Measurements from ENCODE around the gene SPSB4. TPM values are rescaled to one million over a fixed set of nuclear protein-coding genes. Genes with fewer than 3 reads are reported as not detected.
A peak's percentile ranks its signal among the peaks of the same experiment; 100 is the strongest.

Gene SPSB4
- total and polyA plus RNA-seq, 5 donors from 2014 or later: not detected

- no peaks in the 10 kb centered on the region for H3K36me3 ChIP-seq (ENCODE audit: control insufficient read depth, insufficient read depth, low read length)
- no peak overlapping the region for H3K4me3 ChIP-seq (ENCODE audit: low read depth, low read length)
- no peak overlapping the region for H3K4me3 Mint-ChIP-seq
- peaks cover 0 to 1% (median 0%) of the 10 kb centered on the region in 7 donors for H3K9me3 Mint-ChIP-seq
- H3K27me3 ChIP-seq (ENCODE audit: control insufficient read depth, insufficient read depth, low read length): no peaks in the 10 kb centered on the region
- no peaks in the 10 kb centered on the region for H3K9me3 ChIP-seq (ENCODE audit: control insufficient read depth in 2 of 2, low read length in 2 of 2)
- no peak overlapping the region for H3K27ac Mint-ChIP-seq
- no peaks in the 10 kb centered on the region for H3K4me1 ChIP-seq (ENCODE audit: control insufficient read depth, insufficient read depth, low read length, poor library complexity, severe bottlenecking)
- ATAC-seq (ENCODE audit: low read depth in 2 of 2) (no peak), DNase-seq (no peak)
- no peak overlapping the region for H3K27ac ChIP-seq (ENCODE audit: insufficient read depth, low read length, poor library complexity, severe bottlenecking)
- H3K36me3 Mint-ChIP-seq: no peaks in the 10 kb centered on the region
- no peaks in the 10 kb centered on the region for H3K4me1 Mint-ChIP-seq
- H3K27me3 Mint-ChIP-seq: no peaks in the 10 kb centered on the region
Observed at GRCh38 chr3:141087076-141087777, 36.1 kb downstream of the SPSB4 start.

DNA sequence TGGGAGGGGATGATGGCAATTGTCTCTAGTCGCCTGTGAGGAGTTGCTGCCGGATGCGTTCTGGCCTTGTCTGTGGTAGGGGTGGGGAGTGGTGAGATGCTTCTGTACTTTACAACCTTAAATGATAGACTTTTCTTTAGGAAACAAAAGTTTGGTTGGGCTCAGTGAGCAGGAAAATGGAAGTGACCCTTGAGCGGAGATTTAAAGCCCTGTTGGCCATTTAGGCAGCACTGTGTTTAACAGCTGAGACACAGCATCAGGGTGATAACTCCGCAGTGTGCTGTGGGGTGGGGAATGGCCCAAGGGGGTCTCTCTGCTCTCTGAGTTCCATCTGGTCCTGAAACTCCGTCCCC lies 36.6 kb downstream of the SPSB4 start:
- H3K27ac ChIP-seq (ENCODE audit: insufficient read depth, low read length, poor library complexity, severe bottlenecking): no peak overlapping the region
- H3K4me1 ChIP-seq (ENCODE audit: control insufficient read depth, insufficient read depth, low read length, poor library complexity, severe bottlenecking): no peaks in the 10 kb centered on the region
- Mint-ChIP-seq H3K27ac (no peak overlapping the region), H3K9me3 (peaks cover 0 to 1% (median 0%) of the 10 kb centered on the region in 7 donors), H3K27me3 (no peaks in the 10 kb centered on the region), H3K4me1 (no peaks in the 10 kb centered on the region), H3K4me3 (no peak overlapping the region), H3K36me3 (no peaks in the 10 kb centered on the region)
- H3K4me3 ChIP-seq (ENCODE audit: low read depth, low read length): no peak overlapping the region
- H3K9me3 ChIP-seq (ENCODE audit: control insufficient read depth in 2 of 2, low read length in 2 of 2): no peaks in the 10 kb centered on the region
- DNase-seq (no peak), ATAC-seq (ENCODE audit: low read depth in 2 of 2) (no peak)
- no peaks in the 10 kb centered on the region for H3K27me3 ChIP-seq (ENCODE audit: control insufficient read depth, insufficient read depth, low read length)
- H3K36me3 ChIP-seq (ENCODE audit: control insufficient read depth, insufficient read depth, low read length): no peaks in the 10 kb centered on the region

GRCh38 chr3:141089339-141090152 lies 38.4 kb downstream of the SPSB4 start:
- H3K4me3 ChIP-seq (ENCODE audit: low read depth, low read length): no peak overlapping the region
- H3K36me3 ChIP-seq (ENCODE audit: control insufficient read depth, insufficient read depth, low read length): no peaks in the 10 kb centered on the region
- ATAC-seq (ENCODE audit: low read depth in 2 of 2) (no peak), DNase-seq (no peak)
- Mint-ChIP-seq H3K4me3 (no peak overlapping the region), H3K4me1 (no peaks in the 10 kb centered on the region), H3K36me3 (no peaks in the 10 kb centered on the region), H3K9me3 (peaks cover 0 to under 1% (median 0%) of the 10 kb centered on the region in 7 donors), H3K27me3 (no peaks in the 10 kb centered on the region), H3K27ac (no peak overlapping the region)
- no peak overlapping the region for H3K27ac ChIP-seq (ENCODE audit: insufficient read depth, low read length, poor library complexity, severe bottlenecking)
- H3K4me1 ChIP-seq (ENCODE audit: control insufficient read depth, insufficient read depth, low read length, poor library complexity, severe bottlenecking): no peaks in the 10 kb centered on the region
- H3K9me3 ChIP-seq (ENCODE audit: control insufficient read depth in 2 of 2, low read length in 2 of 2): no peaks in the 10 kb centered on the region
- H3K27me3 ChIP-seq (ENCODE audit: control insufficient read depth, insufficient read depth, low read length): no peaks in the 10 kb centered on the region

DNA sequence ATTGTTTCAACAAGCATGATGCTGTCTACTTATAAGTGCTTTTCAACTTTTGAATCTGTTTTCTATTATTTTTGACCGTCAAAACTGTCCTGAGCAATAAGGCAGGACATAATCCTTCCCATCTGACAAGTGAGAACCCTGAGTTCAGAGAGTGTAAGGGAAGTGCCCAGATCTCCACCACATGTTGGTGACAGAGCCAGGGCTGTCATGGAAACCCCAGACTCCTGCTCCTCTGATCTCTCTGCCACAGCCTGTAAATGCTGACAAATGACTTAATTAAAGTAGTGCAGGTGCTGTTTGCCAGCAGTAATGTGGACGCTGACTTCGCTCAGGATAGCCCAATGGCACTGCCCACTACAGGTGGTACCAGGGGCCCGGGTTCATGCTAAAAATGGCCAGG lies 40.3 kb downstream of the SPSB4 start:
- Histone ChIP-seq H3K4me1 (ENCODE audit: control insufficient read depth, insufficient read depth, low read length, poor library complexity, severe bottlenecking) (no peaks in the 10 kb centered on the region), H3K4me3 (ENCODE audit: low read depth, low read length) (no peak overlapping the region), H3K27me3 (ENCODE audit: control insufficient read depth, insufficient read depth, low read length) (no peaks in the 10 kb centered on the region), H3K27ac (ENCODE audit: insufficient read depth, low read length, poor library complexity, severe bottlenecking) (no peak overlapping the region), H3K36me3 (ENCODE audit: control insufficient read depth, insufficient read depth, low read length) (no peaks in the 10 kb centered on the region), H3K9me3 (ENCODE audit: control insufficient read depth in 2 of 2, low read length in 2 of 2) (no peaks in the 10 kb centered on the region)
- Mint-ChIP-seq H3K27ac (no peak overlapping the region), H3K27me3 (peaks cover 4% of the 10 kb centered on the region), H3K36me3 (no peaks in the 10 kb centered on the region), H3K4me1 (no peaks in the 10 kb centered on the region), H3K4me3 (no peak overlapping the region), H3K9me3 (peaks cover 0 to 2% (median 0%) of the 10 kb centered on the region in 7 donors)
- ATAC-seq (ENCODE audit: low read depth in 2 of 2) (no peak), DNase-seq (no peak)

GRCh38 chr3:141092663-141093062 lies 41.5 kb downstream of the SPSB4 start:
- Histone ChIP-seq H3K4me3 (ENCODE audit: low read depth, low read length) (no peak overlapping the region), H3K36me3 (ENCODE audit: control insufficient read depth, insufficient read depth, low read length) (no peaks in the 10 kb centered on the region), H3K4me1 (ENCODE audit: control insufficient read depth, insufficient read depth, low read length, poor library complexity, severe bottlenecking) (no peaks in the 10 kb centered on the region), H3K27me3 (ENCODE audit: control insufficient read depth, insufficient read depth, low read length) (no peaks in the 10 kb centered on the region), H3K9me3 (ENCODE audit: control insufficient read depth in 2 of 2, low read length in 2 of 2) (no peaks in the 10 kb centered on the region), H3K27ac (ENCODE audit: insufficient read depth, low read length, poor library complexity, severe bottlenecking) (no peak overlapping the region)
- H3K27me3 Mint-ChIP-seq: peaks cover 4% of the 10 kb centered on the region
- ATAC-seq (ENCODE audit: low read depth in 2 of 2) (peak in 1 of 2 donors; percentile 13), DNase-seq (no peak)
- no peaks in the 10 kb centered on the region for H3K36me3 Mint-ChIP-seq
- no peaks in the 10 kb centered on the region for H3K4me1 Mint-ChIP-seq
- H3K4me3 Mint-ChIP-seq: no peak overlapping the region
- H3K27ac Mint-ChIP-seq: no peak overlapping the region
- peaks cover 0 to 2% (median 0%) of the 10 kb centered on the region in 7 donors for H3K9me3 Mint-ChIP-seq

DNA sequence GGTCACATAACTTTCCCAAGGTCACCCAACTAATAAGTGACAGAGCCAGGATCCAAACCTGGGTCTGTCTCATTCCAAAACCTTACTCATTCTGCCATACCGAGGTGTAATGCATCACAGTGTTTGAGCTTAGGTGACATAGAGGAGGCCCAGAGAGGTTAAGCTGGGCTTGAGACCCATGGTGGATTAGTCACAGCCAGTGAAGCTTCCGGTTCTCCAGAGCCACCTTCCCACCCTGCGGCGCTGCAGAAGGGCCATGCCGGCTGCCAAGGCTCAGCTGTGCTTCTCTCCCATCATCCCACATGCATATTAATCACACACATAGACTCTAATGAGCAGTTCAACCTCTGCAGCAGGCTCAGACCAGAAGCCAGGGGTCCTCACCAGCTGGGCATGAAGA lies 42.2 kb downstream of the SPSB4 start:
- no peak for DNase-seq
- ATAC-seq (ENCODE audit: low read depth in 2 of 2): no peak
- Histone ChIP-seq H3K4me3 (ENCODE audit: low read depth, low read length) (no peak overlapping the region), H3K4me1 (ENCODE audit: control insufficient read depth, insufficient read depth, low read length, poor library complexity, severe bottlenecking) (no peaks in the 10 kb centered on the region), H3K27me3 (ENCODE audit: control insufficient read depth, insufficient read depth, low read length) (no peaks in the 10 kb centered on the region), H3K36me3 (ENCODE audit: control insufficient read depth, insufficient read depth, low read length) (no peaks in the 10 kb centered on the region), H3K9me3 (ENCODE audit: control insufficient read depth in 2 of 2, low read length in 2 of 2) (no peaks in the 10 kb centered on the region), H3K27ac (ENCODE audit: insufficient read depth, low read length, poor library complexity, severe bottlenecking) (no peak overlapping the region)
- H3K27me3 Mint-ChIP-seq: peaks cover 4% of the 10 kb centered on the region
- H3K9me3 Mint-ChIP-seq: peaks cover 0 to 2% (median 0%) of the 10 kb centered on the region in 7 donors
- H3K4me1 Mint-ChIP-seq: no peaks in the 10 kb centered on the region
- no peak overlapping the region for H3K4me3 Mint-ChIP-seq
- H3K27ac Mint-ChIP-seq: no peak overlapping the region
- H3K36me3 Mint-ChIP-seq: no peaks in the 10 kb centered on the region

GRCh38 chr3:141093971-141094684 lies 43.0 kb downstream of the SPSB4 start:
- Histone ChIP-seq H3K36me3 (ENCODE audit: control insufficient read depth, insufficient read depth, low read length) (no peaks in the 10 kb centered on the region), H3K27me3 (ENCODE audit: control insufficient read depth, insufficient read depth, low read length) (no peaks in the 10 kb centered on the region), H3K27ac (ENCODE audit: insufficient read depth, low read length, poor library complexity, severe bottlenecking) (no peak overlapping the region), H3K9me3 (ENCODE audit: control insufficient read depth in 2 of 2, low read length in 2 of 2) (no peaks in the 10 kb centered on the region), H3K4me3 (ENCODE audit: low read depth, low read length) (no peak overlapping the region), H3K4me1 (ENCODE audit: control insufficient read depth, insufficient read depth, low read length, poor library complexity, severe bottlenecking) (no peaks in the 10 kb centered on the region)
- Mint-ChIP-seq H3K4me1 (no peaks in the 10 kb centered on the region), H3K9me3 (peaks cover 0 to 3% (median 0%) of the 10 kb centered on the region in 7 donors), H3K4me3 (no peak overlapping the region), H3K27ac (no peak overlapping the region), H3K36me3 (no peaks in the 10 kb centered on the region), H3K27me3 (peaks cover 4% of the 10 kb centered on the region)
- no peak for DNase-seq
- no peak for ATAC-seq (ENCODE audit: low read depth in 2 of 2)
